PC-9 (cell line): ENCODE measurements around the gene RBMS3.

Source experiments
- CTCF ChIP-seq: fragments of 200-600 bp; sonication (generic); conservative IDR thresholded peaks from 2 replicates; pipeline ENCODE4 v1.6.1; 2017; ENCODE audit warnings: mixed run types, antibody characterized with exemption, mild to moderate bottlenecking, moderate library complexity
- EZH2 ChIP-seq: fragments of 200-600 bp; sonication (generic); IDR thresholded peaks from 2 replicates; pipeline ENCODE4 v1.8.0; 2017; ENCODE audit warnings: antibody characterized with exemption, low read depth

GRCh38 chr3:29255854-29256696 lies 24.8 kb upstream of the RBMS3 start:
- TF ChIP-seq CTCF (no peak), EZH2 (no peak)
